Measurements from ENCODE around the gene B4GALT2. TPM values are rescaled to one million over a fixed set of nuclear protein-coding genes. Genes with fewer than 3 reads are reported as not detected.

Gene B4GALT2
- total and polyA plus RNA-seq, 9 donors, result 43.3 to 59.6 (median 51.6) TPM

GRCh38 chr1:44002165-44002564, 23.2 kb downstream of the B4GALT2 start:
- no peak for DNase-seq
- 84% methylated on average over 3 of the region's 8 CpGs for WGBS (ENCODE audit: insufficient coverage)
- H3K9me3 ChIP-seq (replicated peaks; ENCODE audit: control insufficient read depth, low read depth, low read length), result no peaks in the 10 kb centered on the region
- H3K36me3 ChIP-seq (ENCODE audit: control insufficient read depth, insufficient read depth, low read length), result no peaks in the 10 kb centered on the region
- peaks cover 14% of the 10 kb centered on the region for H3K4me1 ChIP-seq (ENCODE audit: control insufficient read depth, insufficient read depth, low read length)
- no peak overlapping the region for H3K27ac ChIP-seq (ENCODE audit: low read length)
- no peaks in the 10 kb centered on the region for H3K27me3 ChIP-seq (ENCODE audit: control insufficient read depth, insufficient read depth, low read length)
- H3K4me3 ChIP-seq (ENCODE audit: low read length), result no peak overlapping the region

GRCh38 chr1:44002606-44003157, 23.7 kb downstream of the B4GALT2 start:
- Histone ChIP-seq H3K36me3 (ENCODE audit: control insufficient read depth, insufficient read depth, low read length) (no peaks in the 10 kb centered on the region), H3K4me1 (ENCODE audit: control insufficient read depth, insufficient read depth, low read length) (peaks cover 9% of the 10 kb centered on the region), H3K9me3 (replicated peaks; ENCODE audit: control insufficient read depth, low read depth, low read length) (no peaks in the 10 kb centered on the region), H3K27ac (ENCODE audit: low read length) (no peak overlapping the region), H3K4me3 (ENCODE audit: low read length) (no peak overlapping the region), H3K27me3 (ENCODE audit: control insufficient read depth, insufficient read depth, low read length) (no peaks in the 10 kb centered on the region)
- no peak for DNase-seq
- WGBS (ENCODE audit: insufficient coverage), result 78% methylated on average over 12 of the region's 14 CpGs

- H3K27me3 ChIP-seq (ENCODE audit: control insufficient read depth, insufficient read depth, low read length), result no peaks in the 10 kb centered on the region
- 83% methylated on average over 2 of the region's 12 CpGs for WGBS (ENCODE audit: insufficient coverage)
- H3K36me3 ChIP-seq (ENCODE audit: control insufficient read depth, insufficient read depth, low read length), result peaks cover 4% of the 10 kb centered on the region
- H3K4me3 ChIP-seq (ENCODE audit: low read length), result no peak overlapping the region
- no peak for DNase-seq
- no peaks in the 10 kb centered on the region for H3K9me3 ChIP-seq (replicated peaks; ENCODE audit: control insufficient read depth, low read depth, low read length)
- H3K27ac ChIP-seq (ENCODE audit: low read length), result no peak overlapping the region
- H3K4me1 ChIP-seq (ENCODE audit: control insufficient read depth, insufficient read depth, low read length), result peaks cover 5% of the 10 kb centered on the region
These were observed 29.2 kb downstream of the B4GALT2 start for GRCh38 chr1:44008259-44008658.

GRCh38 chr1:44010935-44011471, 32.0 kb downstream of the B4GALT2 start:
- 83% methylated on average over 3 of the region's 11 CpGs for WGBS (ENCODE audit: insufficient coverage)
- DNase-seq, result no peak
- H3K27me3 ChIP-seq (ENCODE audit: control insufficient read depth, insufficient read depth, low read length), result no peaks in the 10 kb centered on the region
- peaks cover 8% of the 10 kb centered on the region for H3K4me1 ChIP-seq (ENCODE audit: control insufficient read depth, insufficient read depth, low read length)
- H3K27ac ChIP-seq (ENCODE audit: low read length), result no peak overlapping the region
- peaks cover 4% of the 10 kb centered on the region for H3K36me3 ChIP-seq (ENCODE audit: control insufficient read depth, insufficient read depth, low read length)
- H3K4me3 ChIP-seq (ENCODE audit: low read length), result no peak overlapping the region
- no peaks in the 10 kb centered on the region for H3K9me3 ChIP-seq (replicated peaks; ENCODE audit: control insufficient read depth, low read depth, low read length)

GRCh38 chr1:44012404-44012803, 33.4 kb downstream of the B4GALT2 start:
- no peak overlapping the region for H3K27ac ChIP-seq (ENCODE audit: low read length)
- DNase-seq, result no peak
- 100% methylated on average over 1 of the region's 2 CpGs for WGBS (ENCODE audit: insufficient coverage)
- peaks cover 4% of the 10 kb centered on the region for H3K36me3 ChIP-seq (ENCODE audit: control insufficient read depth, insufficient read depth, low read length)
- H3K9me3 ChIP-seq (replicated peaks; ENCODE audit: control insufficient read depth, low read depth, low read length), result no peaks in the 10 kb centered on the region
- no peaks in the 10 kb centered on the region for H3K27me3 ChIP-seq (ENCODE audit: control insufficient read depth, insufficient read depth, low read length)
- peaks cover 8% of the 10 kb centered on the region for H3K4me1 ChIP-seq (ENCODE audit: control insufficient read depth, insufficient read depth, low read length)
- no peak overlapping the region for H3K4me3 ChIP-seq (ENCODE audit: low read length)

- peaks cover 8% of the 10 kb centered on the region for H3K4me1 ChIP-seq (ENCODE audit: control insufficient read depth, insufficient read depth, low read length)
- H3K36me3 ChIP-seq (ENCODE audit: control insufficient read depth, insufficient read depth, low read length), result peaks cover 4% of the 10 kb centered on the region
- no peak overlapping the region for H3K27ac ChIP-seq (ENCODE audit: low read length)
- DNase-seq, result no peak
- no peaks in the 10 kb centered on the region for H3K9me3 ChIP-seq (replicated peaks; ENCODE audit: control insufficient read depth, low read depth, low read length)
- 34% methylated on average over 13 of the region's 13 CpGs for WGBS (ENCODE audit: insufficient coverage)
- H3K27me3 ChIP-seq (ENCODE audit: control insufficient read depth, insufficient read depth, low read length), result peaks cover 2% of the 10 kb centered on the region
- H3K4me3 ChIP-seq (ENCODE audit: low read length), result no peak overlapping the region
These were observed 34.1 kb downstream of the B4GALT2 start for GRCh38 chr1:44012941-44013609.

- no peak for DNase-seq
- H3K4me3 ChIP-seq (ENCODE audit: low read length), result no peak overlapping the region
- H3K36me3 ChIP-seq (ENCODE audit: control insufficient read depth, insufficient read depth, low read length), result peaks cover 4% of the 10 kb centered on the region
- no peak overlapping the region for H3K27ac ChIP-seq (ENCODE audit: low read length)
- peaks cover 2% of the 10 kb centered on the region for H3K27me3 ChIP-seq (ENCODE audit: control insufficient read depth, insufficient read depth, low read length)
- no peaks in the 10 kb centered on the region for H3K9me3 ChIP-seq (replicated peaks; ENCODE audit: control insufficient read depth, low read depth, low read length)
- WGBS (ENCODE audit: insufficient coverage), result 55% methylated on average over 5 of the region's 5 CpGs
- peaks cover 8% of the 10 kb centered on the region for H3K4me1 ChIP-seq (ENCODE audit: control insufficient read depth, insufficient read depth, low read length)
These were observed 34.9 kb downstream of the B4GALT2 start for GRCh38 chr1:44013949-44014348.

GRCh38 chr1:44014365-44015104, 35.5 kb downstream of the B4GALT2 start:
- H3K4me3 ChIP-seq (ENCODE audit: low read length), result no peak overlapping the region
- no peaks in the 10 kb centered on the region for H3K9me3 ChIP-seq (replicated peaks; ENCODE audit: control insufficient read depth, low read depth, low read length)
- H3K27ac ChIP-seq (ENCODE audit: low read length), result no peak overlapping the region
- peaks cover 10% of the 10 kb centered on the region for H3K4me1 ChIP-seq (ENCODE audit: control insufficient read depth, insufficient read depth, low read length)
- peaks cover 4% of the 10 kb centered on the region for H3K36me3 ChIP-seq (ENCODE audit: control insufficient read depth, insufficient read depth, low read length)
- H3K27me3 ChIP-seq (ENCODE audit: control insufficient read depth, insufficient read depth, low read length), result peaks cover 2% of the 10 kb centered on the region
- DNase-seq, result no peak
- WGBS (ENCODE audit: insufficient coverage), result 74% methylated on average over 7 of the region's 8 CpGs

- H3K36me3 ChIP-seq (ENCODE audit: control insufficient read depth, insufficient read depth, low read length), result no peaks in the 10 kb centered on the region
- H3K27ac ChIP-seq (ENCODE audit: low read length), result no peak overlapping the region
- H3K4me3 ChIP-seq (ENCODE audit: low read length), result no peak overlapping the region
- DNase-seq, result no peak
- no peaks in the 10 kb centered on the region for H3K9me3 ChIP-seq (replicated peaks; ENCODE audit: control insufficient read depth, low read depth, low read length)
- peaks cover 2% of the 10 kb centered on the region for H3K27me3 ChIP-seq (ENCODE audit: control insufficient read depth, insufficient read depth, low read length)
- 17% methylated on average over 2 of the region's 3 CpGs for WGBS (ENCODE audit: insufficient coverage)
- peaks cover 16% of the 10 kb centered on the region for H3K4me1 ChIP-seq (ENCODE audit: control insufficient read depth, insufficient read depth, low read length)
These were observed 36.2 kb downstream of the B4GALT2 start for GRCh38 chr1:44015206-44015605.

All from muscle of leg (tissue), 11 donors.